Dendritic cell treated with granulocyte-macrophage colony-stimulating factor and Interleukin-4, amounts not matched to agents 40 ng/mL and 50 ng/mL, for 4 days (primary cell): ENCODE measurements around the gene LRRC23.

ENCODE experiments used
- H3K27ac Mint-ChIP-seq: one replicate; pipeline ENCODE4 v1.8.0; 2022; ENCODE audit warnings: mild to moderate bottlenecking, mixed read lengths
- H3K27me3 Mint-ChIP-seq: one replicate; pipeline ENCODE4 v1.8.0; 2022; ENCODE audit warnings: mild to moderate bottlenecking, mixed read lengths
- H3K36me3 Mint-ChIP-seq: one replicate; pipeline ENCODE4 v1.8.0; 2022; ENCODE audit warnings: low read depth, mixed read lengths
- H3K4me1 Mint-ChIP-seq: one replicate; pipeline ENCODE4 v1.8.0; 2022; ENCODE audit warnings: low read depth, mixed read lengths
- H3K4me3 Mint-ChIP-seq: one replicate; pipeline ENCODE4 v1.8.0; 2022; ENCODE audit warnings: mild to moderate bottlenecking, moderate library complexity, mixed read lengths
- H3K9me3 Mint-ChIP-seq: one replicate; pipeline ENCODE4 v1.8.0; 2022; ENCODE audit warnings: mixed read lengths
- intact Hi-C: fragments of 100-400 bp; cut with micrococcal nuclease; formaldehyde crosslinking; loops from one replicate; pipeline ENCODE4 v1.15.0; 2022

LRRC23 gene

GRCh38 chr12:6961278-6961694, 56.7 kb downstream of the LRRC23 start:
- Mint-ChIP-seq H3K27ac (peak overlapping the region; percentile 93), H3K27me3 (no peaks in the 10 kb centered on the region), H3K4me1 (peaks cover 98% of the 10 kb centered on the region), H3K36me3 (peaks cover 74% of the 10 kb centered on the region), H3K9me3 (no peaks in the 10 kb centered on the region), H3K4me3 (peak overlapping the region; percentile 37)
- intact Hi-C loops: loop anchor here (1.0 kb wide), 2 partner anchors 10 to 17 kb away; partner anchors contain the start of genes C12orf57 and PTPN6

- intact Hi-C loops: loop anchor here (1.0 kb wide), 2 partner anchors 10 to 17 kb away; partner anchors contain the start of genes C12orf57 and PTPN6
These were observed 57.2 kb downstream of the LRRC23 start for GRCh38 chr12:6961695-6962284.

GRCh38 chr12:6962285-6963015, 57.8 kb downstream of the LRRC23 start:
- H3K27ac Mint-ChIP-seq: peak overlapping the region; percentile 93
- H3K4me3 Mint-ChIP-seq: peak overlapping the region; percentile 37
- no peaks in the 10 kb centered on the region for H3K9me3 Mint-ChIP-seq
- H3K4me1 Mint-ChIP-seq: peaks cover 89% of the 10 kb centered on the region
- peaks cover 74% of the 10 kb centered on the region for H3K36me3 Mint-ChIP-seq
- no peaks in the 10 kb centered on the region for H3K27me3 Mint-ChIP-seq
- intact Hi-C loops: no loop called here

More at GRCh38 chr12:6961695-6962284, 57.2 kb downstream of the LRRC23 start:
- H3K27me3 Mint-ChIP-seq: no peaks in the 10 kb centered on the region
- H3K4me3 Mint-ChIP-seq: peak overlapping the region; percentile 37
- H3K9me3 Mint-ChIP-seq: no peaks in the 10 kb centered on the region
- H3K27ac Mint-ChIP-seq: peak overlapping the region; percentile 93
- peaks cover 74% of the 10 kb centered on the region for H3K36me3 Mint-ChIP-seq
- peaks cover 95% of the 10 kb centered on the region for H3K4me1 Mint-ChIP-seq

GRCh38 chr12:6963016-6963731, 58.6 kb downstream of the LRRC23 start:
- no peaks in the 10 kb centered on the region for H3K27me3 Mint-ChIP-seq

More at GRCh38 chr12:6963016-6963731, 58.6 kb downstream of the LRRC23 start:
- intact Hi-C loops: no loop called here
- peaks cover 81% of the 10 kb centered on the region for H3K4me1 Mint-ChIP-seq
- H3K27ac Mint-ChIP-seq: peak overlapping the region; percentile 93
- H3K36me3 Mint-ChIP-seq: peaks cover 74% of the 10 kb centered on the region
- H3K4me3 Mint-ChIP-seq: no peak overlapping the region
- no peaks in the 10 kb centered on the region for H3K9me3 Mint-ChIP-seq
